Kidney (tissue), 14 donors: ENCODE results near the gene SDHAF2. TPM values are rescaled to one million over a fixed set of nuclear protein-coding genes. Genes with fewer than 3 reads are reported as not detected.

ENCODE experiments used
- DNase-seq, 5 donors: peaks; one replicate each; pipeline ENCODE4 v3.0.0-alpha.2; 2013 to 2020
- FAIRE-seq: peaks from 2 replicates; lab custom pipeline; 2012; peaks lifted over from hg19 to GRCh38; lab: Jason Lieb, UNC
- H3K27ac ChIP-seq, 2 donors: one replicate each; pipeline ENCODE4 v1.7.0; 2013; ENCODE audit warnings: low read depth in 2 of 2, low read length in 2 of 2, inconsistent platforms in 1 of 2
- H3K27me3 ChIP-seq: one replicate; pipeline ENCODE4 v1.7.1; 2013; ENCODE audit warnings: low read length, inconsistent platforms; ENCODE audit not compliant: control insufficient read depth, insufficient read depth
- H3K36me3 ChIP-seq, 3 donors: one replicate each; pipeline versions ENCODE4 v1.7.0 to v1.7.1; 2013; ENCODE audit warnings: low read length in 3 of 3, control low read depth in 1 of 3, inconsistent platforms in 1 of 3; ENCODE audit not compliant: insufficient read depth in 3 of 3, control insufficient read depth in 2 of 3
- H3K4me1 ChIP-seq, 3 donors: one replicate each; pipeline versions ENCODE4 v1.7.0 to v1.7.1; 2013; ENCODE audit warnings: low read length in 3 of 3, inconsistent platforms in 1 of 3, low read depth in 1 of 3; ENCODE audit not compliant: control insufficient read depth in 2 of 3, insufficient read depth in 2 of 3
- H3K4me3 ChIP-seq, 3 donors: one replicate each; pipeline versions ENCODE4 v1.7.0 to v1.8.1; 2013; ENCODE audit warnings: low read length in 3 of 3, control low read depth in 1 of 3, inconsistent platforms in 1 of 3
- H3K9ac ChIP-seq, 3 donors: one replicate each; pipeline versions ENCODE4 v1.7.0 to v1.7.1; 2013; ENCODE audit warnings: low read length in 3 of 3, control low read depth in 1 of 3, inconsistent platforms in 1 of 3
- H3K9me3 ChIP-seq, 3 donors: one replicate each; pipeline versions ENCODE4 v1.7.0 to v1.7.1; 2013; ENCODE audit warnings: low read length in 3 of 3, control low read depth in 1 of 3, inconsistent platforms in 1 of 3; ENCODE audit not compliant: control insufficient read depth in 2 of 3, insufficient read depth in 1 of 3
- CTCF ChIP-seq: IDR thresholded peaks from 3 replicates; pipeline ENCODE4 v1.5.1; 2012; ENCODE audit warnings: mild to moderate bottlenecking, moderate library complexity, borderline replicate concordance; ENCODE audit not compliant: insufficient read depth; ENCODE audit errors: extremely low read depth
- intact Hi-C: fragments of 100-400 bp; cut with DNase I; formaldehyde crosslinking; loops from one replicate; pipeline ENCODE4 v1.11.1; 2022
- polyA plus RNA-seq: library from polyadenylated mRNA; stranded (reverse); fragments of 350-450 nt; fragmentation: Illumina TruSeq; extraction: RNeasy Lipid Tissue Mini Kit (QIAGEN cat#74804); gene quantifications from one replicate; pipeline ENCODE4 v1.2.3, GENCODE V29; 2014; ENCODE audit warnings: low read depth, low replicate concordance; ENCODE audit not compliant: insufficient read depth
- total RNA-seq: library from RNA; stranded (reverse); fragmentation: NEBNext Ultra II Directional; extraction: Animal tissue kit (Norgen Biotek cat#: 25700); gene quantifications from one replicate; pipeline ENCODE4 v1.2.1, GENCODE V29; 2021
- donor health status: control.
- donor health status: control.
- donor health status: control.
- donor health status: control.
- donor health status: control.
- donor health status: DM: yes; HTN: yes; CAD: no.
- donor health status: Normal renal cell carcinoma (clear cell type).

The SDHAF2 gene
- total and polyA plus RNA-seq, 2 donors from 2014 or later: 40.7 to 77.1 TPM

- TF ChIP-seq CTCF: peak; percentile 10
- peak in 1 of 5 donors; percentile 32 for DNase-seq
- peaks cover 0 to 6% (median 4%) of the 10 kb centered on the region in 3 donors for H3K4me1 ChIP-seq
- no peaks in the 10 kb centered on the region for H3K36me3 ChIP-seq
- no peak overlapping the region for H3K9ac ChIP-seq
- no peak overlapping the region for H3K27ac ChIP-seq
- intact Hi-C loops: no loop called here
- no peaks in the 10 kb centered on the region for H3K9me3 ChIP-seq
- no peak for FAIRE-seq
- no peaks in the 10 kb centered on the region for H3K27me3 ChIP-seq
- no peak overlapping the region for H3K4me3 ChIP-seq
These were observed 52.6 kb downstream of the SDHAF2 start for GRCh38 chr11:61482513-61482912.

- H3K4me1 ChIP-seq: peaks cover 0 to 13% (median 7%) of the 10 kb centered on the region in 3 donors
- no peak overlapping the region for H3K9ac ChIP-seq
- no peak for FAIRE-seq
- intact Hi-C loops: no loop called here
- peak in 1 of 5 donors; percentile 42 for DNase-seq
- H3K27me3 ChIP-seq: no peaks in the 10 kb centered on the region
- H3K36me3 ChIP-seq: no peaks in the 10 kb centered on the region
- no peak for TF ChIP-seq CTCF
- no peak overlapping the region for H3K4me3 ChIP-seq
- no peaks in the 10 kb centered on the region for H3K9me3 ChIP-seq
- H3K27ac ChIP-seq: no peak overlapping the region
These were observed 54.6 kb downstream of the SDHAF2 start for GRCh38 chr11:61484541-61484940.

- FAIRE-seq (no peak), DNase-seq (peak in 1 of 5 donors; percentile 40)
- peaks cover 0 to 18% (median 12%) of the 10 kb centered on the region in 3 donors for H3K4me1 ChIP-seq
- H3K36me3 ChIP-seq: no peaks in the 10 kb centered on the region
- no peak overlapping the region for H3K27ac ChIP-seq
- intact Hi-C loops: no loop called here
- no peak overlapping the region for H3K9ac ChIP-seq
- no peaks in the 10 kb centered on the region for H3K27me3 ChIP-seq
- no peak overlapping the region for H3K4me3 ChIP-seq
- no peaks in the 10 kb centered on the region for H3K9me3 ChIP-seq
- TF ChIP-seq CTCF: no peak
These were observed 55.2 kb downstream of the SDHAF2 start for GRCh38 chr11:61485080-61485479.

- FAIRE-seq: no peak
These were observed 56.2 kb downstream of the SDHAF2 start for GRCh38 chr11:61486011-61486620.

More at GRCh38 chr11:61486011-61486620, 56.2 kb downstream of the SDHAF2 start:
- Histone ChIP-seq H3K27me3 (no peaks in the 10 kb centered on the region), H3K4me3 (no peak overlapping the region), H3K4me1 (peaks cover 0 to 22% (median 19%) of the 10 kb centered on the region in 3 donors), H3K36me3 (no peaks in the 10 kb centered on the region), H3K27ac (no peak overlapping the region), H3K9ac (no peak overlapping the region), H3K9me3 (no peaks in the 10 kb centered on the region)
- DNase-seq: peak in 3 of 5 donors; percentile 63 to 66 (median 64)
- intact Hi-C loops: no loop called here
- no peak for TF ChIP-seq CTCF
